NCI-H2081 (cell line): ENCODE data around the gene NFATC2IP.
A peak's percentile ranks its signal among the peaks of the same experiment; 100 is the strongest.

Experiments used
- DNase-seq, 2 experiments: peaks; one replicate each; lab custom pipeline; 2025; lab: John Stamatoyannopoulos, UW

The NFATC2IP gene

GRCh38 chr16:28950648-28951409 lies at the start of gene NFATC2IP:
NFATC2IP (plus strand) TSS chr16:28950937; CDS start chr16:28951012, 75 bp downstream.
- DNase-seq = peak; percentile 96 to 98

DNA sequence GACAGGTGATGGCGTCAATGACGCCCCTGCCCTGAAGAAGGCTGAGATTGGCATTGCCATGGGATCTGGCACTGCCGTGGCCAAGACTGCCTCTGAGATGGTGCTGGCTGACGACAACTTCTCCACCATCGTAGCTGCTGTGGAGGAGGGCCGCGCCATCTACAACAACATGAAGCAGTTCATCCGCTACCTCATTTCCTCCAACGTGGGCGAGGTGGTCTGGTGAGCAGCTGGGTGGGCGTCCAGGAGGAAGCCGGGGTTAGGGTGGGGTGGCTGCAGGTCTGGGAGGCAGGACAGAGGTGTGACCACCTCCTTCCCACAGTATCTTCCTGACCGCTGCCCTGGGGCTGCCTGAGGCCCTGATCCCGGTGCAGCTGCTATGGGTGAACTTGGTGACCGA lies 48.9 kb upstream of the NFATC2IP start:
- DNase-seq = no peak

DNA sequence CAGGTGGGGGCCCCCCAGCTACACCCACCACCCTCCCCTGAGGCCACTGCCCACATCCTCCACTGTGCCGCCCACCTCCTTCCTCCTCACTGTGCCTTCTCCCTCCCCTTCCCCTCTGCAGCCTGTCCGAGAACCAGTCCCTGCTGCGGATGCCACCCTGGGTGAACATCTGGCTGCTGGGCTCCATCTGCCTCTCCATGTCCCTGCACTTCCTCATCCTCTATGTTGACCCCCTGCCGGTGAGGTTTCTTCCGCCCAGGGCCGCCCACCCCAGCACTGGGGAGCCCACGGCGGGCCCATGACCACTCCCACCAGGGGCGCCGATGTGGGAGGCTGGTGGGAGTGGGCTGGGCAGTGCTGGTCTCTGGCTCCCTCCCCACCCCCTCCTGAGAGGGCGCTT lies 47.8 kb upstream of the NFATC2IP start:
- DNase-seq = no peak

DNA sequence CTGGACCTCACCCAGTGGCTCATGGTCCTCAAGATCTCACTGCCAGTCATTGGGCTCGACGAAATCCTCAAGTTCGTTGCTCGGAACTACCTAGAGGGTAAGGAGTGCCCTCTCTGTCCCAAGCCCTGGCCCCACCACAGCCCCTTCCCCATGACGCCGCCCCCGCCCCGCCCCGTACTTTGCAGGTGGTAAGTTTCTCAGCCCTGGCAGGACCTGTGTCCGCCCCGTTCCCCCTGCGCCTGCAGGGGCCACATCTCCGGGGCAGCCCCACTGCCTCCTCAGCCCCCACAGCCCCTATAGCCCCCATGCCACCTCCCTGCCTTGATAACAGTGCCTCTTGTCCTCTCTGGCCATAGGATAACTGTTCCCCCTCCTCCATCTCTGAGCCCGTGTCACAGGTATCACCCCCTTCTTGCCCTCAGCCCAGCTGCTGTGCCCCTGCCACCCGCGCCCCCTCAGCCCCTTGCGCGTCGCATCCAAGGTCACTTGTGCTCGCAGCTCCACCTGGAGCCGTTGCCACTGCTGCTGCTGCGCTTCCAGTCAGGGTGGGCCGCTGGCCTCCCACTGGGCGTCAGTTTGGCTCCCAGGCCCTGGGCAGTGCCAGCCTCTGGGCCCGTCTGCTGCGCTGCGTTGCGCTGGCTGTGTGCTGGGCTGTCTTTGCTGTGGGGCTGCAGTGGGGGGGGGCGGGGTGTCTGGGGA lies 47.2 kb upstream of the NFATC2IP start:
- DNase-seq = no peak

DNA sequence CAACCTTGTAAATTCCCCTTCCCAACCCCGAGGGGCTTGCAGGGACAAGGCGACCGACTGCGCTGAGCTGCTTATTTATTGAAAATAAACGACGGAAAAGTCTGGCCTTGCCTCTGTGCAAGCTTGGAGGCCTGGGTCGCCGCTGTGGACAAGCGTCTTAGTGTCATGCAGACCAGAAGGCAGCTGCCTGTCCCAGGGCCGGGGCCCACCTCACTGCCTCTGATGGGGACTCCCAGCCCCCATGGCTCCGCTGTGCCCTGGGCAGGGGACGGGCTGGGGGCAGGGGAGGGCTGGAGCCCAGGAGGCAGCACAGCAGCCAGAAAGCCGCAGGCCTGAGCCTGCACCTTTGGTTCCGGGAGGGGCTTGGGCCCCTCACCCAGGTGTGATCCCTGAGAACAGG lies 46.4 kb upstream of the NFATC2IP start:
- no peak for DNase-seq

GRCh38 chr16:28904828-28905227 lies 45.9 kb upstream of the NFATC2IP start:
- no peak for DNase-seq

- DNase-seq = no peak
These were observed 45.4 kb upstream of the NFATC2IP start for GRCh38 chr16:28905229-28905754.

DNA sequence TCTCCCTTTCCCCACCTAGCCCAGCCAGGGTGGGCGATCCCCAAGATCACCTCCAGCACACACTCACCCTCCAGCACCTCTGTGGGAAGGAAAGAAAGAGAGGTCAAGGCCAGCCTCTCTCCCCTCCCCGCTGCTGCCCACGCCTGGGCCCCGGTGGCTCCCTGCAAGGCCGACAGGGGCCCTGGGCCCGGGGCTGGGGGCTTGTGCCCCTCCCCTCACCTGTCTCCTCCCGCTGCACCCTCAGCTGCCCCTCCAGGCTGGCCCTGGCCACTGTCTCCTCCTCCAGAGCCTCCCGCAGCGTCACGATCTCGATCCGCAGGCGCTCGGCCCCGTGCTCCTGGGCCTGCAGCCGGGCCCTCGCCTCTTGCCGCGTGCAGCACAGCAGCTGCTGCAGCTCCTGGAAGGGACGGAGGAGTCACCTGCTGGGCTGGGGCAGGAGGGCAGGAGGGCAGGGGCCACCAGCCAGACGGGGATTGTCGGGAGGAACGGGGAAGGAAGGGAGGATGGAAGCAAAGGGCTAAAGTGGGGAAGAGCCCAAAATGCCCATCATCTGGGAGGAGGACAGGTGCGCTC lies 44.9 kb upstream of the NFATC2IP start:
- no peak for DNase-seq

- no peak for DNase-seq
These were observed 40.4 kb upstream of the NFATC2IP start for GRCh38 chr16:28910086-28911031.

DNA sequence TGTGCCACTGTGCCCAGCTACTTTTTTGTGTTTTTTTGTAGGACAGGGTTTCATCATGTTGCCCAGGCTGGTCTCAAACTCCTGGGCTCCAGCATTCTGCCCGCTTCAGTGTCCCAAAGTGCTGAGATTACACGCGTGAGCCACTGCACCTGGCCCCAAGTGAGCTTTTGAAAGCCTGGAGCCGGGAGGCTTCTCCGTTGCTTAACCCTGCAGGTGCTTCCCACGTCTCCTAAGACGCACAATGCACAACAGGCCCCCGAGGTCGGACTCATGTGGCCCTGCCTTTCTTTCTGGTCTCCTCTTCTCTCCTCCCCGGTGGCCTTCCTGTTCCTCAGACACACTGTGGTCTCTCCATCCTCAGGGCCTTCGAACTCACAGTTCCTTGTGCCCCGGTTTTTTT lies 38.2 kb upstream of the NFATC2IP start:
- no peak for DNase-seq

- peak in 1 of 2 experiments; percentile 5 for DNase-seq
These were observed 36.6 kb upstream of the NFATC2IP start for GRCh38 chr16:28913946-28914724.

DNA sequence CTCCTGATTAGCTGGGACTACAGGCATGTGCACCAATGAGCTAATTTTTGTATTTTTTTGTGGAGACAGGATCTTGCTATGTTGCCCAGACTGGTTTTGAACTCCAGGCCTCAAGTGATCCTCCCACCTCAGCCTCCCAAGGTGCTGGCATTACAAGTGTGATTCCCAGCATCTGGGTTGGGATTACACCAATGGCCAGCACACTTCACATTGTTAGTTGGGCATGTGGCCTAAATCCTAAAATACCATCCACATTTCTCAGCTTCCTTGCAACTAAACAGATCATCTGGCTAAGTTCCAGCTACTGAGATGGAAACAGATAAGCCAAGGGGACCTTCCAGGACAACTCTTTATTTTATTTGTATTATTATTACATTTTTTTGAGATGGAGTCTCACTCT lies 35.6 kb upstream of the NFATC2IP start:
- DNase-seq = no peak

GRCh38 chr16:28917095-28917494 lies 33.6 kb upstream of the NFATC2IP start:
- DNase-seq = no peak

DNA sequence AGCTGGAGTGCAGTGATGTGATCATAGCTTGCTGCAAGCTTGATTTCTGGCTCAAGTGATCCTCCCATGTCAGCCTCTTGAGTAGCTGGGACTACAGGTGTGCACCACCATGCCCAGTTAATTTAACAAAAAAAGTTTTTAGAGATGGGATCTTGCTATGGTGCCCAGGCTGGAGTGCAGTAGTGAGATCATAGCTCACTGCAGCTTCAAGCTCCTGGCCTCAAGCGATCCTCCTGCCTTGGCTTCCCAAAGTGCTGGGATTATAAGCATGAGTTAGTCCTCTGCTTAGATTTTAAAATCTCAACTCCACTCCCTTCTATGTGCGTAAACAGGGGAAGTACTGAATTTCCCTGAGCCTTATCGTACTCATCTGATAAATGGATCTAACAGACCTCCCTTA lies 32.0 kb upstream of the NFATC2IP start:
- DNase-seq = no peak

- DNase-seq = no peak
These were observed 27.5 kb upstream of the NFATC2IP start for GRCh38 chr16:28923231-28923587.

- no peak for DNase-seq
These were observed 26.9 kb upstream of the NFATC2IP start for GRCh38 chr16:28923652-28924398.

GRCh38 chr16:28924399-28924761 lies 26.4 kb upstream of the NFATC2IP start:
- no peak for DNase-seq

GRCh38 chr16:28924762-28925385 lies 25.9 kb upstream of the NFATC2IP start, which contains the start of gene RABEP2:
RABEP2 (minus strand) TSS chr16:28925238; CDS start chr16:28925163, 75 bp downstream.
- DNase-seq = peak; percentile 80 to 85

GRCh38 chr16:28925386-28926228 lies 25.1 kb upstream of the NFATC2IP start:
- peak in 1 of 2 experiments; percentile 40 for DNase-seq
